ENCODE measurements around the gene TLK1. TPM values are rescaled to one million over a fixed set of nuclear protein-coding genes. Genes with fewer than 3 reads are reported as not detected.
A peak's percentile ranks its signal among the peaks of the same experiment; 100 is the strongest.
"Not testable (repeated sequence)": the region's sequence is repeated elsewhere in the genome, so short reads cannot be mapped to it uniquely, and the experiment has no call there.

The TLK1 gene
- total and polyA plus RNA-seq, 9 of the 15 experiments (the other 6 are each of a cell fraction or from before 2014, with no cell fraction given): 20.2 to 101 (median 40.5) TPM

DNA sequence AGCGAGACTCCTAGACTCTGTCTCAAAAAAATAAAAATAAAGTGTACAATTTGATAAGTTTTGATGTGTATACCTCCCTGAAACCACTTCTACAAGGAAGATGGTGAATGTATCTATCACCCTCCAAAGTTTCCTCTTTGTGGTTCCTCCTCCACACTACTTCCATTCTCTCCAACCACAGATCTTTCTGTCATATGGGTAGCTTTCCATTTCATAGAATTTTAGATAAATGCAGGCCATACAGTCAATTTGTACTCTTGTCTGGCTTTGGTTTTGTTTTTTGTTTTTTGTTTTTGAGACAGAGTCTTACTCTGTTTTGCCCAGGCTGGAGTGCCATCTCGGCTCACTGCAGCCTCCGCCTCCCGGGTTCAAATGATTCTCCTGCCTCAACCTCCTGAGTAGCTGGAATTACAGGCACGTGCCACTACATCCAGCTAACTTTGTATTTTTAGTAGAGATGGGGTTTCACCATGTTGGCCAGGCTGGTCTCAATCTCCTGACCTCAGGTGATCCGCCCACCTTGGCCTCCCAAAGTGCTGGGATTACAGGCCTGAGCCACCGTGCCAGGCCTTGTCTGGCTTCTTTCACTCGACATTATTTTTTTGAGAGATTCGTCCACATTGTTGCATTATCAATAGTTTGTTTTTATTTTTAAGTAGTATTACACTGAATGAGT is 2.0 kb upstream of the TLK1 start:
- H3K27ac ChIP-seq (ENCODE audit: extremely low read depth, low read depth, low read length); FAIRE-seq; H3K27me3 ChIP-seq (ENCODE audit: control insufficient read depth in 2 of 2, insufficient read depth in 2 of 2, low read length in 2 of 2); H3K4me3 ChIP-seq; in situ Hi-C loops (cut with MboI); H4K20me1 ChIP-seq (replicated peaks; ENCODE audit: control insufficient read depth, insufficient read depth, low read length); H3K36me3 ChIP-seq (ENCODE audit: control insufficient read depth, insufficient read depth, low read length); CTCF ChIA-PET (ENCODE audit: low intra/inter-chr PET ratio); H3K9me1 ChIP-seq (ENCODE audit: control insufficient read depth, insufficient read depth, low read length); H3K9me3 ChIP-seq (replicated peaks; ENCODE audit: control insufficient read depth, insufficient read depth, low read depth, low read length); DNase-seq (ENCODE audit: extremely low read depth in 1 of 4, low spot score in 3 of 4); BruUV-seq (replicated peaks); ATAC-seq: not testable (repeated sequence)
- POLR2A ChIA-PET: interaction anchor here (0.6 to 11.4 kb wide), 6 partner anchors 8 to 234 kb away, joined by 3 to 118 read pairs (median 4); partner anchors contain the start of gene GORASP2
- H2AFZ ChIP-seq (ENCODE audit: low read depth, low read length): peak overlapping the region; percentile 58
- H3K4me2 ChIP-seq (ENCODE audit: insufficient read depth, low read length): peak overlapping the region; percentile 83; the same call in 1 of the 2 replicates
- intact Hi-C loops (cut with micrococcal nuclease): loop anchor here (5.0 kb wide), 2 partner anchors 65 to 360 kb away; partner anchors contain the start of gene CYBRD1
- H3K4me1 ChIP-seq (replicated peaks in 1 of 2; ENCODE audit: control insufficient read depth in 2 of 2, insufficient read depth in 2 of 2, low read length in 2 of 2): peaks cover 10 to 21% of the 10 kb centered on the region in 2 experiments
- peaks cover 32% of the 10 kb centered on the region for H3K79me2 ChIP-seq (ENCODE audit: control insufficient read depth, insufficient read depth, low read length)
- WGBS (ENCODE audit: insufficient coverage, low coverage, missing lambda C conversion rate): 74% methylated on average over 9 of the region's 9 CpGs
- TF ChIP-seq ZNF609 (CRISPR knock-in tag; IDR thresholded peaks at IDR 0.05; ENCODE audit: borderline replicate concordance) (peak; percentile 52; the same call in 1 of the 2 replicates), TRIM25 (IDR thresholded peaks at IDR 0.05; ENCODE audit: borderline replicate concordance) (0 out of 2 replicates have a peak, but pooled peaks have one; percentile 15), MLLT1 (IDR thresholded peaks at IDR 0.05) (peak in 1 of 2 experiments; percentile 46; a peak in 1 of 4 replicates), EGR1 (conservative IDR thresholded peaks at IDR 0.05) (peak; percentile 31; the same call in 1 of the 2 replicates), HDAC1 (IDR thresholded peaks at IDR 0.05) (0 out of 4 replicates have a peak, but pooled peaks of 1 of the 2 experiments have one; percentile 13), SP1 (CRISPR knock-in tag; IDR thresholded peaks at IDR 0.05) (0 out of 2 replicates have a peak, but pooled peaks have one; percentile 45)
- peak overlapping the region in 1 of 2 experiments; percentile 46; a peak in 1 of 4 replicates for H3K9ac ChIP-seq (ENCODE audit: insufficient read depth in 1 of 2, low read depth in 2 of 2, low read length in 2 of 2)

Measured in K562 (cell line).